ENCODE data around the gene GRK3.
"Not testable (repeated sequence)": the region's sequence is repeated elsewhere in the genome, so short reads cannot be mapped to it uniquely, and the experiment has no call there.

The GRK3 gene

DNA sequence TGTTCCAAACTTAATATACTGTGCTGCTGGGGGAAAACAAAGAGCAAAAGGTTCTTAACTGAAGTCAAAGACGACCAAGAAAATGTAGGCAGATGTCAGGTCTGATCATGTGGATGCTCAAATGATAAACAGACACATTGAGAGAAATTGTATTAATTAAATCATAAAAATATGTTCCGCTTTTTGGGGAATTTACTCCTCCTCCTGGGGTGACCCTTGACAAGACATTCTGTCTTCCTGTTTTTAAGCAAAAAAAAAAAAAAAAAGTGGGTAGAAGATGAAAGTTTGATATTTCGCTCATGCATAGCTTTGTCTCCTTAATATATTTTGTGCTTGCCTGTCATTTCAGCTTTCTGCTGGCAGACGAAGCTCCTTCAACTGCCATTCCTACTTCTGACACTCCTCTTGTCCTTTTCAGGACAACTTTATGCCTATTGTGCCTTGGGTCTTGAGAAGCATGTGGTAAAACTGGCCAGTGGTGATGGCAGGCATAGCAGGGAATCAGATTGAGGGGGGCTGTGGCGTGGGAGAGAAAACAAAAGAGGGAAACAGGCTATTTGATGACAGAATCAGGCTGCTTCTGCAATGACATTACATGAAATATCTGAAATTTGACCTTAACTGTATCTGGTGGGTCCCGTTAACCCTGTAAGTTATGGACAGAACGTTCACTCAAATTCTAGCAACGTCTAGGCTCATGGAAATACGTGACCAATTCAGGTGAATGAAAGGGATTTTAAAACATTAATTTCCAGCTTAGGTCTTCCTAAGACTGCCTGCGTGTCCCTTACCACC is 1.3 kb upstream of the GRK3 start:
- not testable (repeated sequence) for H3K36me3 ChIP-seq (ENCODE audit: insufficient read depth, low read length); H3K4me1 ChIP-seq (ENCODE audit: control insufficient read depth, insufficient read depth, low read length, unreplicated experiment); H3K27ac ChIP-seq (ENCODE audit: low read depth, low read length); H3K4me3 ChIP-seq (ENCODE audit: low read depth, low read length); H3K79me2 ChIP-seq (ENCODE audit: control insufficient read depth, insufficient read depth, low read length, unreplicated experiment); H2AFZ ChIP-seq (ENCODE audit: low read length, unreplicated experiment)
- H3K27me3 ChIP-seq (ENCODE audit: insufficient read depth, low read length) = peaks cover 17% of the 10 kb centered on the region; the same call in 1 of the 2 replicates

DNA sequence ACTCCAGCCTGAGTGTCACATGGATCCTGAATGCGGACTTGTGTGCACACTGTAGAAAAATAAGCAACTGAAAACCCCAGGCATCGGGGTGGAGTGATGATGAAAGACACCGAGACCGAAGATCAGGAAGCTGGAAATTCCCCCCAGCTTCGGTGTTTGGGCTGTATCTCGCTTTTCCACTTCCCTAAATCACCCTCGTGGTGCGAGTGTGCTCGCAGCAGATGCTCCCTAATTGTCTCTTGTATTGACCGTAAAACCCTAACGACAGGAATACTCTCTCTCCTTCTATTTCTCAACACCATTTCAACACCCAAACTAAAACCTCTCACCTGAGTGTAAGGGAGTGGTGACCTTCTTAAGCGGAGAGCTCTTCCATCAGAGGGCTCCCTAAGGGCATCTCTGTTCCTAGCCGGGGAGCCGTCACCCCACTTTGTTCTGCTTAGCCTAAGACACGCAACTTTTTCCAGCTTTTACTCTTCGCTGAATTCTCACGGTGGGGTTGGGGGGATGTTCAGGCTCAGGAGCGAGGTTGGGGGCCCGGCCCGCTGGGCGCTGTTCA is 635 bp upstream of the GRK3 start:
- peak overlapping the region; percentile 60 for H2AFZ ChIP-seq (ENCODE audit: low read length, unreplicated experiment)

DNA sequence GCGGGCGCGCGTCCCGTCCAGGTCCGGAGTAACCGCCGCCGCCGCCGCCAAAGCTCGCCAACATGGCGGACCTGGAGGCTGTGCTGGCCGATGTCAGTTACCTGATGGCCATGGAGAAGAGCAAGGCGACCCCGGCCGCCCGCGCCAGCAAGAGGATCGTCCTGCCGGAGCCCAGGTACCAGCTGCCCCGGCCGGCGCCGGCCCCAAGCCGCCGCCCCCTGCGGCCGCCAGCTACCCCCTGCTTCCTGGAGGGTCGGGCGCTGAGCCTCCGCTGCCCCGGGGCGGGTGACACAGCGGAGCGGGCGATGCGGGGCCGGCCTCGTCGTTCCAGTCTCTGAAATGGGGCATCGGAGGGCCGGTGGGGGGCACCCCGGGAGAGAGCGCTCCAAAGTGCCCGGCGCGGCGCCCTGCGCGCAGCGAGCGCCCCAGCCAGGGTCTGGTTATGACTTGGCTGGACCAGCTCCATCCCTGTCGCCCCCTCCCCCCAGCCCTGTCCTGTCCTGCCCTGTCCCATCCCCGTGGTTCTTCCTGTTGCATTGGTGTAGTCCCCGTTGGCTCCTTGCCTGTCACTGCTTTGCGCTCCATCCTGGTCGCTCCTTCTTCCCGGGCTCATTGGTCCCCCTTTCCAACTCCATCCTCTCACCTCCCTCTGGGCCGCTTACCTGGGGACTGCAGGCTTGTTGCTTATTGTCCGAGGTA is 653 bp downstream of the GRK3 start:
- Histone ChIP-seq H3K36me3 (ENCODE audit: insufficient read depth, low read length) (no peaks in the 10 kb centered on the region), H3K27ac (ENCODE audit: low read depth, low read length) (no peak overlapping the region), H3K79me2 (ENCODE audit: control insufficient read depth, insufficient read depth, low read length, unreplicated experiment) (no peaks in the 10 kb centered on the region), H3K4me3 (ENCODE audit: low read depth, low read length) (peak overlapping the region; percentile 80), H3K4me1 (ENCODE audit: control insufficient read depth, insufficient read depth, low read length, unreplicated experiment) (no peaks in the 10 kb centered on the region), H2AFZ (ENCODE audit: low read length, unreplicated experiment) (no peak overlapping the region), H3K27me3 (ENCODE audit: insufficient read depth, low read length) (peaks cover 17% of the 10 kb centered on the region; the same call in 1 of the 2 replicates)

More for the DNA sequence above, 635 bp upstream of the GRK3 start:
- no peaks in the 10 kb centered on the region for H3K79me2 ChIP-seq (ENCODE audit: control insufficient read depth, insufficient read depth, low read length, unreplicated experiment)
- peaks cover 17% of the 10 kb centered on the region; the same call in 1 of the 2 replicates for H3K27me3 ChIP-seq (ENCODE audit: insufficient read depth, low read length)
- H3K36me3 ChIP-seq (ENCODE audit: insufficient read depth, low read length) = no peaks in the 10 kb centered on the region
- peak overlapping the region; percentile 73 for H3K4me3 ChIP-seq (ENCODE audit: low read depth, low read length)
- no peaks in the 10 kb centered on the region for H3K4me1 ChIP-seq (ENCODE audit: control insufficient read depth, insufficient read depth, low read length, unreplicated experiment)
- no peak overlapping the region for H3K27ac ChIP-seq (ENCODE audit: low read depth, low read length)

GRCh38 chr22:25566186-25566897 is 1.9 kb downstream of the GRK3 start:
- H3K79me2 ChIP-seq (ENCODE audit: control insufficient read depth, insufficient read depth, low read length, unreplicated experiment) = no peaks in the 10 kb centered on the region
- no peak overlapping the region for H3K27ac ChIP-seq (ENCODE audit: low read depth, low read length)
- no peak overlapping the region for H3K4me3 ChIP-seq (ENCODE audit: low read depth, low read length)
- H3K4me1 ChIP-seq (ENCODE audit: control insufficient read depth, insufficient read depth, low read length, unreplicated experiment) = no peaks in the 10 kb centered on the region
- H2AFZ ChIP-seq (ENCODE audit: low read length, unreplicated experiment) = no peak overlapping the region
- H3K27me3 ChIP-seq (ENCODE audit: insufficient read depth, low read length) = peaks cover 17% of the 10 kb centered on the region; the same call in 1 of the 2 replicates
- no peaks in the 10 kb centered on the region for H3K36me3 ChIP-seq (ENCODE audit: insufficient read depth, low read length)

DNA sequence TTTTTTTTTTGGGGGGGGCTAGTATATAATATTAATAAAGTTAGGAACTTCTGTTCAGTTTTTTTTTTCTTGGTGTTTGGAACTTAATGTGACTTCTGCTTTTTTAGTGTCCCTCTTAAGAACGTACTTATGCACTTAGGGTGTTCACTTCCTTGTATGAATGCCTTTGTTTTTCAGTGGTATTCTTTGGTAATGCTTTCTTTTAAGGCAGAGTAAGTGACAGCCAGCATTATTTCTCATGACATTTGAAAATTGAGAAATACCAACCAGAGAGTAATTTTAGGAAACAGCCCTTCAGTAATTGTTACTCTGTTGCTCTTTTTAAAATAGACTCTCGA is 2.4 kb downstream of the GRK3 start:
- Histone ChIP-seq H3K36me3 (ENCODE audit: insufficient read depth, low read length) (no peaks in the 10 kb centered on the region), H3K4me1 (ENCODE audit: control insufficient read depth, insufficient read depth, low read length, unreplicated experiment) (no peaks in the 10 kb centered on the region), H3K4me3 (ENCODE audit: low read depth, low read length) (no peak overlapping the region), H3K27me3 (ENCODE audit: insufficient read depth, low read length) (peaks cover 17% of the 10 kb centered on the region; the same call in 1 of the 2 replicates), H2AFZ (ENCODE audit: low read length, unreplicated experiment) (no peak overlapping the region), H3K79me2 (ENCODE audit: control insufficient read depth, insufficient read depth, low read length, unreplicated experiment) (no peaks in the 10 kb centered on the region), H3K27ac (ENCODE audit: low read depth, low read length) (no peak overlapping the region)

- H3K27me3 ChIP-seq (ENCODE audit: insufficient read depth, low read length) = peaks cover 17% of the 10 kb centered on the region; the same call in 1 of the 2 replicates
- no peaks in the 10 kb centered on the region for H3K4me1 ChIP-seq (ENCODE audit: control insufficient read depth, insufficient read depth, low read length, unreplicated experiment)
- H3K79me2 ChIP-seq (ENCODE audit: control insufficient read depth, insufficient read depth, low read length, unreplicated experiment) = no peaks in the 10 kb centered on the region
- H3K4me3 ChIP-seq (ENCODE audit: low read depth, low read length) = no peak overlapping the region
- no peaks in the 10 kb centered on the region for H3K36me3 ChIP-seq (ENCODE audit: insufficient read depth, low read length)
- H2AFZ ChIP-seq (ENCODE audit: low read length, unreplicated experiment) = no peak overlapping the region
- H3K27ac ChIP-seq (ENCODE audit: low read depth, low read length) = no peak overlapping the region
Observed at GRCh38 chr22:25567251-25567675, 2.8 kb downstream of the GRK3 start.

DNA sequence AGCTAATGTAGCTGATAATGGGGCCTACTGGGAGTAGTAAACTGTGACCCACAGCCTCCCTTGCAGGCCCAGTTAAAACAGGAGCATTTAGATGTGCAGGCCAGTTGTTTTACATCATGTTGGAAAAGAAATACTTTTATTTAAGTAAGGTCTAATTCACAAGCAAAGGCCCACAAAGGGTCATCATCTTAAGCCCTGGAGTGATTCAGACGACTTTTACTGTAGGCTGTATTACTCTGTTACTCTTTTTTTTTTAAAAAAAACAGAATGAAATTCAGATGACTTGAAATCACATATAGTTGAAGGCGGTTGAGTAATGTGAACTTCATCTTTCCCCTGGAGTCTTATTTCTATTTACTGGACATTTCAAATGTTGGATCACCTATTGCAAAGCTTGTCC is 3.6 kb downstream of the GRK3 start:
- H3K27me3 ChIP-seq (ENCODE audit: insufficient read depth, low read length) = peaks cover 17% of the 10 kb centered on the region; the same call in 1 of the 2 replicates
- not testable (repeated sequence) for H2AFZ ChIP-seq (ENCODE audit: low read length, unreplicated experiment); H3K4me1 ChIP-seq (ENCODE audit: control insufficient read depth, insufficient read depth, low read length, unreplicated experiment); H3K79me2 ChIP-seq (ENCODE audit: control insufficient read depth, insufficient read depth, low read length, unreplicated experiment); H3K36me3 ChIP-seq (ENCODE audit: insufficient read depth, low read length); H3K4me3 ChIP-seq (ENCODE audit: low read depth, low read length); H3K27ac ChIP-seq (ENCODE audit: low read depth, low read length)

DNA sequence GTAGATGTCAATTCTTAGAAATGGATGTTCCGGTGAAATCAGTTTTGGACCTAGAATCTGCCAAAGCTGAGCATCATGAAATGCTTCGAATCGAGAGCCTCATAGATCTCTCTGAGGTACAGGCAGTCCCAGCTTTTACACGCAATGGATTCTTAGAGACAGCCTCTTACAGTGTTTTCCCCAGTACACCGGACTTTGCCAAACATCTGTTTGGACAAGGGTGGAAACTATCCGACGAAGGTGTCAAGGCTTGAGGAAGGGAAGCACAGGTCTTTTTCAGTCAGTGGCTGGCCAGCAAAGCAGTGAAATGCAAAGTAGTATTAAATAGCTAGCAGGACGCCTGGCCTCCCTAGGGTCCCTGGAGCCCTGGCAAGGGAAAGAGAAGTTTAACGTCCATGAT is 4.9 kb downstream of the GRK3 start:
- no peaks in the 10 kb centered on the region for H3K36me3 ChIP-seq (ENCODE audit: insufficient read depth, low read length)
- no peak overlapping the region for H3K4me3 ChIP-seq (ENCODE audit: low read depth, low read length)
- H3K27ac ChIP-seq (ENCODE audit: low read depth, low read length) = no peak overlapping the region
- H3K27me3 ChIP-seq (ENCODE audit: insufficient read depth, low read length) = peaks cover 17% of the 10 kb centered on the region; the same call in 1 of the 2 replicates
- no peak overlapping the region for H2AFZ ChIP-seq (ENCODE audit: low read length, unreplicated experiment)
- H3K79me2 ChIP-seq (ENCODE audit: control insufficient read depth, insufficient read depth, low read length, unreplicated experiment) = no peaks in the 10 kb centered on the region
- no peaks in the 10 kb centered on the region for H3K4me1 ChIP-seq (ENCODE audit: control insufficient read depth, insufficient read depth, low read length, unreplicated experiment)

- no peak overlapping the region for H3K27ac ChIP-seq (ENCODE audit: low read depth, low read length)
Observed at GRCh38 chr22:25569983-25570382, 5.5 kb downstream of the GRK3 start.

DNA sequence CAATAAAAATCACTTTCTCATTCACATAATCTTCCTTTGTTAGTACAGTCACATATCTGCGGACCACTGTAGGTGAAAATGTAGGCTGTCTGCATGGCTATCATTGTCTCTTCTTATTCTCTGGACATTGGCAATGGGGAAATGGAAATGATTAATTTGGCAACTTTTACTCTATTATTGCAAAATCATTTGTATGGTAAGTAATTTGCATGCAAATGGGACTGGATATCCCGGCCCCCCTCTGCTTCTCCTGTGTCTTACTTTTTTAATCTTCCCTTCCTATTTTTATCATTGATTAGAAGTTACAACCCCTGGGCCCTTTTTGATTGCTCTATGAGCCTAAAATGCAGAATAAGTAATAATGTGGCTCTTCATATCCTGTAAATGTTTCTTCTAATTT is 6.0 kb downstream of the GRK3 start:
- Histone ChIP-seq H2AFZ (ENCODE audit: low read length, unreplicated experiment) (no peak overlapping the region), H3K79me2 (ENCODE audit: control insufficient read depth, insufficient read depth, low read length, unreplicated experiment) (no peaks in the 10 kb centered on the region), H3K4me3 (ENCODE audit: low read depth, low read length) (no peak overlapping the region), H3K27me3 (ENCODE audit: insufficient read depth, low read length) (peaks cover 12% of the 10 kb centered on the region; the same call in 1 of the 2 replicates), H3K27ac (ENCODE audit: low read depth, low read length) (no peak overlapping the region), H3K36me3 (ENCODE audit: insufficient read depth, low read length) (no peaks in the 10 kb centered on the region), H3K4me1 (ENCODE audit: control insufficient read depth, insufficient read depth, low read length, unreplicated experiment) (no peaks in the 10 kb centered on the region)

More at GRCh38 chr22:25569983-25570382, 5.5 kb downstream of the GRK3 start:
- H3K4me3 ChIP-seq (ENCODE audit: low read depth, low read length) = no peak overlapping the region
- H2AFZ ChIP-seq (ENCODE audit: low read length, unreplicated experiment) = no peak overlapping the region
- no peaks in the 10 kb centered on the region for H3K4me1 ChIP-seq (ENCODE audit: control insufficient read depth, insufficient read depth, low read length, unreplicated experiment)
- no peaks in the 10 kb centered on the region for H3K36me3 ChIP-seq (ENCODE audit: insufficient read depth, low read length)
- H3K79me2 ChIP-seq (ENCODE audit: control insufficient read depth, insufficient read depth, low read length, unreplicated experiment) = no peaks in the 10 kb centered on the region
- H3K27me3 ChIP-seq (ENCODE audit: insufficient read depth, low read length) = peaks cover 17% of the 10 kb centered on the region; the same call in 1 of the 2 replicates

Measured in ACC112 (cell line).